K562 (cell line): ENCODE measurements around the gene NKG7. TPM values are rescaled to one million over a fixed set of nuclear protein-coding genes. Genes with fewer than 3 reads are reported as not detected.

Source experiments
- BRD4 ChIP-seq: fragments of 200-600 bp; sonication (generic); IDR thresholded peaks from 2 replicates; pipeline ENCODE4 v1.6.1; 2017; ENCODE audit warnings: inconsistent platforms
- L3MBTL2 ChIP-seq: fragments of 450-650 bp; IDR thresholded peaks from 2 replicates; pipeline ENCODE4 v1.6.1; 2016; ENCODE audit warnings: mild to moderate bottlenecking, moderate library complexity
- MAZ ChIP-seq, 2 experiments: fragments of 450-650 bp in 1 of 2; sonication (generic) in 1 of 2; formaldehyde crosslinking; IDR thresholded peaks in 1 of 2; conservative IDR thresholded peaks in 1 of 2; 2 replicates each; pipeline versions ENCODE4 v1.4.0 to v1.5.0; 2020; ENCODE audit warnings: mild to moderate bottlenecking in 1 of 2, missing genetic modification reagents in 1 of 2
- MXI1 ChIP-seq: IDR thresholded peaks from 2 replicates; pipeline ENCODE4 v1.6.1; 2011; ENCODE audit warnings: low read depth, mild to moderate bottlenecking, improper control_type of control experiment, low read length
- POLR2A ChIP-seq: fragments of 450-650 bp; conservative IDR thresholded peaks from 2 replicates; pipeline ENCODE4 v1.6.1; 2016
- RBM39 ChIP-seq: fragments of 200-400 bp; formaldehyde crosslinking; optimal IDR thresholded peaks from 2 replicates; pipeline ENCODE3; 2018; ENCODE audit warnings: low read depth, low read length
- TBP ChIP-seq: optimal IDR thresholded peaks from 2 replicates; pipeline ENCODE3; 2011; ENCODE audit warnings: low read depth, low read length, improper control_type of control experiment
- ZNF764 ChIP-seq: fragments of 250-450 bp; sonication (Bioruptor Pico); IDR thresholded peaks from 2 replicates; pipeline ENCODE4 v1.4.0; 2020; ENCODE audit warnings: low read depth, mild to moderate bottlenecking, moderate library complexity
- polyA plus RNA-seq, 8 experiments: library from polyadenylated mRNA; depleted of rRNA in 4 of 8; stranded (reverse) in 5 of 8; unstranded in 3 of 8; fragments of >200 nt; fragmentation: Nextera tagmentation in 2 of 8; fragmentation: Illumina TruSeq in 1 of 8; extraction: Ambion mirVana in 2 of 8; extraction: Trizol in 1 of 8; gene quantifications; 2 replicates each; pipeline versions ENCODE4 v1.2.1 to v1.2.3, GENCODE V29; 2011 to 2014; ENCODE audit warnings: inconsistent platforms in 1 of 8, missing spikeins in 1 of 8
- total RNA-seq, 7 experiments: library from RNA; depleted of rRNA in 6 of 7; stranded (reverse); fragments of >200 nt in 6 of 7; fragmentation: Illumina TruSeq in 2 of 7; extraction: Trizol in 2 of 7; gene quantifications; 2 replicates each; pipeline versions ENCODE4 v1.2.1 to v1.2.3, GENCODE V29; 2011 to 2021; ENCODE audit warnings: low replicate concordance in 1 of 7
- TF ChIP-seq, protein P1 (sequence below): fragments of 450-650 bp; IDR thresholded peaks from 2 replicates; pipeline ENCODE4 v1.6.1; 2016; ENCODE audit warnings: borderline replicate concordance
- TF ChIP-seq, protein P2 (sequence below): IDR thresholded peaks from 2 replicates; pipeline ENCODE4 v1.6.1; 2011; ENCODE audit not compliant: insufficient read length; ENCODE audit errors: extremely low read depth
- TF ChIP-seq, protein P3 (sequence below): fragments of 150-350 bp; IDR thresholded peaks from 2 replicates; pipeline ENCODE4 v1.6.1; 2014; ENCODE audit warnings: low read depth, mild to moderate bottlenecking, low read length, borderline replicate concordance
- TF ChIP-seq, protein P4 (sequence below): sonication (generic); formaldehyde crosslinking; IDR thresholded peaks from 2 replicates; pipeline ENCODE4 v1.9.0; 2022; ENCODE audit warnings: mild to moderate bottlenecking, missing genetic modification reagents
- TF ChIP-seq, protein P5 (sequence below), 2 experiments: fragments of 200-800 bp in 1 of 2; sonication (Bioruptor generic) in 1 of 2; sonication (generic) in 1 of 2; formaldehyde crosslinking in 1 of 2; IDR thresholded peaks in 1 of 2; conservative IDR thresholded peaks in 1 of 2; 2 replicates each; pipeline versions ENCODE4 v1.5.0 to v1.6.1; 2016 to 2020; ENCODE audit warnings: missing compliant biosample characterization in 1 of 2, missing genetic modification characterization in 1 of 2, missing genetic modification reagents in 1 of 2
- TF ChIP-seq, protein P6 (sequence below), 2 experiments: IDR thresholded peaks in 1 of 2; conservative IDR thresholded peaks in 1 of 2; 2 replicates each; pipeline ENCODE4 v1.6.1; 2016; ENCODE audit warnings: low read depth in 2 of 2, mild to moderate bottlenecking in 1 of 2, missing compliant biosample characterization in 1 of 2, missing genetic modification characterization in 1 of 2, moderate library complexity in 1 of 2

The NKG7 gene
- total and polyA plus RNA-seq, 9 of the 15 experiments (the other 6 are each of a cell fraction or from before 2014, with no cell fraction given) = 0.30 to 0.70 (median 0.51) TPM; not detected in 2

DNA sequence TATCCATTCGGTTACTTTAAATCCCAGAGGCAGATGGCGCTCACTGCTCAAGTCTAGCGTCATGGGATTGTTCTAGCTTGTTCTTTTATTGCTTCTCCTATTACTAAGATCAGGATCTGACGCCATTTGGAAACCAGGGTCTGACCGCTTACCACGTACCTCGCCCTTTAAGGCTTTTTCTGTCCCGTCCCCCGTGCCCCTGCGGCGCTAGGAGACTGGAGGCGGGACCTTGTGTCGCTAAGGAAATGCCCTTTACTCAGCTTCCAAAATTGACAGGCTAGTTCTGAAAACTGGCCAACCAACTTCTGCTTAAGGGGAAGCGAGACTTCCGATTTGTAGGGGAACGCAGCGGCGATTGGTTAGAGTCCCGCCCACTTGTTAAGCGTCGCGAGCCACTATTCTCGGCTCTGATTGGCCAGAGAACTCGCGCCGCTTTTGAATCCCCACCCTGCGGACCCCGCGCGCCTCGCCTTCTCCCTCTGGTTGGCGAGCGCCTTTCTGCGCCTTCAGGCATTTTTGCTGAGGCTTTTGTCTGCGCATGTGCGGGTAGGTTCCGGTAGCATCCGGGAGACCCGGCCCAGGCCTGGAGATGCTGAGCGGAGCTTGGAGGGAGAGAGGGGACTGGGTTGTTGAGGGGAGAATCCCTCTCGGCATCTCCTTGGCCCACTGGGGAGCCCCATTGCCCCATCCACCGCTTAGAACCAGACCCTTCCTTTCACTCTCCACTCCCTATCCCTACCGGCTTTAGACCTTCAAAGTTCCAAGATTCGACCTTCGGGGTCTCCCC is 21.8 kb upstream of the NKG7 start (continued):
- TF ChIP-seq, protein P1, sequence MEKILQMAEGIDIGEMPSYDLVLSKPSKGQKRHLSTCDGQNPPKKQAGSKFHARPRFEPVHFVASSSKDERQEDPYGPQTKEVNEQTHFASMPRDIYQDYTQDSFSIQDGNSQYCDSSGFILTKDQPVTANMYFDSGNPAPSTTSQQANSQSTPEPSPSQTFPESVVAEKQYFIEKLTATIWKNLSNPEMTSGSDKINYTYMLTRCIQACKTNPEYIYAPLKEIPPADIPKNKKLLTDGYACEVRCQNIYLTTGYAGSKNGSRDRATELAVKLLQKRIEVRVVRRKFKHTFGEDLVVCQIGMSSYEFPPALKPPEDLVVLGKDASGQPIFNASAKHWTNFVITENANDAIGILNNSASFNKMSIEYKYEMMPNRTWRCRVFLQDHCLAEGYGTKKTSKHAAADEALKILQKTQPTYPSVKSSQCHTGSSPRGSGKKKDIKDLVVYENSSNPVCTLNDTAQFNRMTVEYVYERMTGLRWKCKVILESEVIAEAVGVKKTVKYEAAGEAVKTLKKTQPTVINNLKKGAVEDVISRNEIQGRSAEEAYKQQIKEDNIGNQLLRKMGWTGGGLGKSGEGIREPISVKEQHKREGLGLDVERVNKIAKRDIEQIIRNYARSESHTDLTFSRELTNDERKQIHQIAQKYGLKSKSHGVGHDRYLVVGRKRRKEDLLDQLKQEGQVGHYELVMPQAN = no peak; the same call in 1 of the 2 replicates
- TF ChIP-seq BRD4 (peak; percentile 42; the same call in 1 of the 2 replicates), MAZ (CRISPR knock-in tag; conservative IDR thresholded peaks at IDR 0.05 in 1 of 2, IDR thresholded peaks at IDR 0.05 in 1 of 2) (0 out of 4 replicates have a peak, but pooled peaks of 1 of the 2 experiments have one; percentile 24), MXI1 (peak; percentile 93), L3MBTL2 (peak; percentile 97), TBP (peak; percentile 76), ZNF764 (CRISPR knock-in tag) (no peak), POLR2A (peak; percentile 79), RBM39 (peak; percentile 19)
- TF ChIP-seq, protein P2, sequence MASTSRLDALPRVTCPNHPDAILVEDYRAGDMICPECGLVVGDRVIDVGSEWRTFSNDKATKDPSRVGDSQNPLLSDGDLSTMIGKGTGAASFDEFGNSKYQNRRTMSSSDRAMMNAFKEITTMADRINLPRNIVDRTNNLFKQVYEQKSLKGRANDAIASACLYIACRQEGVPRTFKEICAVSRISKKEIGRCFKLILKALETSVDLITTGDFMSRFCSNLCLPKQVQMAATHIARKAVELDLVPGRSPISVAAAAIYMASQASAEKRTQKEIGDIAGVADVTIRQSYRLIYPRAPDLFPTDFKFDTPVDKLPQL = no peak
- TF ChIP-seq, protein P3, sequence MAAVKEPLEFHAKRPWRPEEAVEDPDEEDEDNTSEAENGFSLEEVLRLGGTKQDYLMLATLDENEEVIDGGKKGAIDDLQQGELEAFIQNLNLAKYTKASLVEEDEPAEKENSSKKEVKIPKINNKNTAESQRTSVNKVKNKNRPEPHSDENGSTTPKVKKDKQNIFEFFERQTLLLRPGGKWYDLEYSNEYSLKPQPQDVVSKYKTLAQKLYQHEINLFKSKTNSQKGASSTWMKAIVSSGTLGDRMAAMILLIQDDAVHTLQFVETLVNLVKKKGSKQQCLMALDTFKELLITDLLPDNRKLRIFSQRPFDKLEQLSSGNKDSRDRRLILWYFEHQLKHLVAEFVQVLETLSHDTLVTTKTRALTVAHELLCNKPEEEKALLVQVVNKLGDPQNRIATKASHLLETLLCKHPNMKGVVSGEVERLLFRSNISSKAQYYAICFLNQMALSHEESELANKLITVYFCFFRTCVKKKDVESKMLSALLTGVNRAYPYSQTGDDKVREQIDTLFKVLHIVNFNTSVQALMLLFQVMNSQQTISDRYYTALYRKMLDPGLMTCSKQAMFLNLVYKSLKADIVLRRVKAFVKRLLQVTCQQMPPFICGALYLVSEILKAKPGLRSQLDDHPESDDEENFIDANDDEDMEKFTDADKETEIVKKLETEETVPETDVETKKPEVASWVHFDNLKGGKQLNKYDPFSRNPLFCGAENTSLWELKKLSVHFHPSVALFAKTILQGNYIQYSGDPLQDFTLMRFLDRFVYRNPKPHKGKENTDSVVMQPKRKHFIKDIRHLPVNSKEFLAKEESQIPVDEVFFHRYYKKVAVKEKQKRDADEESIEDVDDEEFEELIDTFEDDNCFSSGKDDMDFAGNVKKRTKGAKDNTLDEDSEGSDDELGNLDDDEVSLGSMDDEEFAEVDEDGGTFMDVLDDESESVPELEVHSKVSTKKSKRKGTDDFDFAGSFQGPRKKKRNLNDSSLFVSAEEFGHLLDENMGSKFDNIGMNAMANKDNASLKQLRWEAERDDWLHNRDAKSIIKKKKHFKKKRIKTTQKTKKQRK = peak; percentile 80; the same call in 1 of the 2 replicates
- TF ChIP-seq, protein P4, sequence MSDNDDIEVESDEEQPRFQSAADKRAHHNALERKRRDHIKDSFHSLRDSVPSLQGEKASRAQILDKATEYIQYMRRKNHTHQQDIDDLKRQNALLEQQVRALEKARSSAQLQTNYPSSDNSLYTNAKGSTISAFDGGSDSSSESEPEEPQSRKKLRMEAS (CRISPR knock-in tag) = peak; percentile 71
- TF ChIP-seq, protein P5, sequence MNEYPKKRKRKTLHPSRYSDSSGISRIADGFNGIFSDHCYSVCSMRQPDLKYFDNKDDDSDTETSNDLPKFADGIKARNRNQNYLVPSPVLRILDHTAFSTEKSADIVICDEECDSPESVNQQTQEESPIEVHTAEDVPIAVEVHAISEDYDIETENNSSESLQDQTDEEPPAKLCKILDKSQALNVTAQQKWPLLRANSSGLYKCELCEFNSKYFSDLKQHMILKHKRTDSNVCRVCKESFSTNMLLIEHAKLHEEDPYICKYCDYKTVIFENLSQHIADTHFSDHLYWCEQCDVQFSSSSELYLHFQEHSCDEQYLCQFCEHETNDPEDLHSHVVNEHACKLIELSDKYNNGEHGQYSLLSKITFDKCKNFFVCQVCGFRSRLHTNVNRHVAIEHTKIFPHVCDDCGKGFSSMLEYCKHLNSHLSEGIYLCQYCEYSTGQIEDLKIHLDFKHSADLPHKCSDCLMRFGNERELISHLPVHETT (CRISPR knock-in tag; conservative IDR thresholded peaks at IDR 0.05 in 1 of 2, IDR thresholded peaks at IDR 0.05 in 1 of 2) = peak in 1 of 2 experiments; percentile 60; a peak in 1 of 4 replicates
- TF ChIP-seq, protein P6, sequence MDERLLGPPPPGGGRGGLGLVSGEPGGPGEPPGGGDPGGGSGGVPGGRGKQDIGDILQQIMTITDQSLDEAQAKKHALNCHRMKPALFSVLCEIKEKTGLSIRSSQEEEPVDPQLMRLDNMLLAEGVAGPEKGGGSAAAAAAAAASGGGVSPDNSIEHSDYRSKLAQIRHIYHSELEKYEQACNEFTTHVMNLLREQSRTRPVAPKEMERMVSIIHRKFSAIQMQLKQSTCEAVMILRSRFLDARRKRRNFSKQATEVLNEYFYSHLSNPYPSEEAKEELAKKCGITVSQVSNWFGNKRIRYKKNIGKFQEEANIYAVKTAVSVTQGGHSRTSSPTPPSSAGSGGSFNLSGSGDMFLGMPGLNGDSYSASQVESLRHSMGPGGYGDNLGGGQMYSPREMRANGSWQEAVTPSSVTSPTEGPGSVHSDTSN (CRISPR knock-in tag; IDR thresholded peaks at IDR 0.05; ENCODE audit: low read depth) = no peak
- TF ChIP-seq, protein P6 (tag; conservative IDR thresholded peaks at IDR 0.05; ENCODE audit: low read depth) = peak; percentile 97
